ENCODE data around the gene PLAAT2.
"Not testable (repeated sequence)": the region's sequence is repeated elsewhere in the genome, so short reads cannot be mapped to it uniquely, and the experiment has no call there.

Gene PLAAT2

DNA sequence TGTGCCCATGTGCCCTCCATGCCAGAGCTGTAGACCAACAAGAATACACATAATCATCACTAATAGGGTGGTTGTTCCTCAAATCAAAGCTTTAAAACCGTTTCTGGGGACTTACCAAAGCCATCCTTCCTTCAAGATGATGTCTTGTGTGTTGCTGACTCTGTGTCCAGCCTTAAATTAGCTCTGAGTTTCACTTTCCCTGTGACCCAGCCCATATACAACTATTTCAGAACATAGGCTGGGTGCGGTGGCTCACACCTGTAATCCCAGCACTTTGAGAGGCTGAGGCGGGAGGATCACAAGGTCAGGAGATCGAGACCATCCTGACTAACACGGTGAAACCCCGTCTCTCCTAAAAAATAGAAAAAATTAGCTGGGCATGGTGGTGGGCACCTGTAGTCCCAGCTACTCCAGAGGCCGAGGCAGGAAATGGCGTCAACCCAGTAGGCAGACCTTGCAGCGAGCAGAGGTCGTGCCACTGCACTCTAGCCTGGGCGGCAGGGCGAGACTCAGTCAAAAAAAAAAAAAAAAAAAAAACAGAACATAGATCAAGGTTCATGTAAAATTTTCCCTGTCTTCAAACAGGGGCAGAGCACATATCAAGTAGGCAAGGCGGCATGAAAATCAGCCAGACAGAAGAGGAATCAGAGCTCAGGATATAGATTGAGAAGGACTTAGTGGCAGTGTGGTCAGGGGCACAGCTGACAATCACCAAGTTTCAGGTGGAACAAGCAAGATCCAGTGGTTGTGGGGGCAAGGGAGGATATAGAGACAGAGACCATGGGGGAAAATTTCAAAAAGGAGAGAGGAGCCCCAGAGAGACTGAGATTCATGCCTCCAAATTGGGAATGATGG lies at the start of gene PLAAT2:
TSS of gene PLAAT2 (minus strand) at position 179 of the 855 bp plus-strand sequence. CDS start at position 124, 55 bp downstream.
- DNase-seq (ENCODE audit: low read depth): no peak

DNA sequence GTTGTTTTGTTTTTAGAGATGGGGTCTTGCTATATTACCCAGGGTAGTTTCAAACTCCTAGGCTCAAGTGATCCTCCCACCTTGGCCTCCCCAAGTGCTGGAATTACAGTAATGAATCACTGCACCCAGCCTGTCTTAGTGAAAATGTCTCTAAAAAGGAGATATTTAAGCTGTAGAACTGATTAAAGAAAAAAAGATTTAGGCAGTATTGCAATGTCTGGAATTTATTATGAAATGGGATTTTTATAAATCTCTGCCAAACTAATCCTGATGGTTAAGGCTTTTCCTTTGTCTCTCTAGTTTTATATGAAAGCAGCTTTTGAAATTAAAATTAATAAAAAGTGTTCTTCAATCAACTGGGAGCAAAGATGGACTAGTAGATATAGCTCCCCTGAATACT lies 49.0 kb upstream of the PLAAT2 start:
- no peak for DNase-seq (ENCODE audit: low read depth)

DNA sequence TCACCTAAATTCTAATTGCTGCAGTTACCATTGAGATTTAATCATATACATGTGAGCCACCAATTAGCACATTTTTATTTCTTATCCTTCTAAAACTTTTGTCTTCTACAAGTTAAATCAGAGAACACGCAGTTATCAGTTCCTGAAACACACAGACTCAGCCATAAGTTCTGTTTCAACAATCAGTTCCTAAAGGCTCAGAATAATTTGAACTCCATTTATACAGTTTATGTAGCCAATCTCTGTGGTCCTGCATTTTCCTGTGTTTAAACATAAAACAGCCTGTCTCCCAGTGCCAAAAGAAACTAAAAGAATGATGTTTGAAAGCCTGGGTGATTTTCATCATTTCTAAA lies 48.2 kb upstream of the PLAAT2 start:
- no peak for DNase-seq (ENCODE audit: low read depth)

DNA sequence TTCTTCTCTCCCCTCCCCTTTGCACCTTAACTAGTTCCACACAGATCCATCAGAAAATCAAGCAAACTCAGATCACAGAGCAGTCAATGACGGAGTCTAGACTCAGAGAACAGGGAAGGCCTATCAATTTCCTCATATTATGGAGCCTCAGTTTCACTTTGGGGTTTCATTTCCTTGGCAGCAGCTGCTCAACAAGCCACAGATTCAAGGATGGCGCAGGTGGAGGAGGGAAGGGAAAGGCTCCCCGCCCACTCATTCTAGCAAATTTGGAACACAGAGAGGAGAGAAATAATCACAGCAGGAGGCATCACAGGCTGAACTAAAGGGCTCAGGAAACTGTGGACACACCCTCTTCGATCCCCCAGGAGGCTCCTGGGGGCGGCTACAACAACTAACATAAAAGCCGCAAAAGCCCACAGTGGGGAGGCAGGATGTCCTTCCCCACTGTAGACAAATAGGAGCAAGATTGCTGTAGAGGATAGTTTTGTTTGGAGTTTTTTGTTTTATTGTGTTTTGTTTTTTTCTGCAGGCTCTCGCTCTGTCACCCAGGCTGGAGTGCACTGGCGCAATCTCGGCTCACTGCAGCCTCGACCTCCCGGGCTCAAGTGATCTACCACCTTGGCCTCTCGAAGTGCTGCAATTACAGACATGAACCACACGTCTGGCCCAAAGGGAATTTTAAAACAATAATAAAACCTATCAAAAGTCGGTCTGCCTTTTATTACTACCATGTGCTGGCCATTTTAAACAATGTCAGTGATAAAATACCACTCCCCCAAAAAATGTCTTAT lies 47.6 kb upstream of the PLAAT2 start:
- DNase-seq (ENCODE audit: low read depth): no peak

DNA sequence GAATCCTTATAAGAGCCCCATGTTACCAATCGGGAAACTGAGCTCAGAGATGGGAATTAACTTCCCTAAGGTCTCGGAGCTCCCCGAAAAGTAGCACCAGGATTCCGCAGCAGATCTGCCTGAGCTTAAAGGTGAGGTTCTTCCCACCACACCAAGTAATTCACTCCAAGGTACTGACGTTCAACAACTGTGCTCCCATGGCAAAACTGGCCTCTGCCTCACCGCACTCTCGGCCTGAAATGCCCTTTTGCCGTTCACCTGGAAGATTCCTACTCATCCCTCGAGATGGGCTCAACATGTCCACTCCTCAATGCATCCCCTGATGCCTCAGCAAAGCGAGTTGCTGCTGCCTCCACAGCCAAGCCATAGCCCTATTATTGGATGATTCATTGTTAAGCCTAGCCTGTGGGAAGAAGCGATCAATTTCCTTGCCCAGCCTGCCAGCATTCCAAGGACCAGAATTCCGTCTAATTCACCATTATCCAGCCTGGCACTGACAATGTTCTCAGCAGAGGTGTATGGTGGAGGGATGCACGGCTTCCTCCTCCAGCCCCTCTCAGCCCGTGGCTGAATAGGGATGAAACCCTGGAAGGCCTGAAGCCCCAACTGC lies 46.9 kb upstream of the PLAAT2 start:
- no peak for DNase-seq (ENCODE audit: low read depth)

DNA sequence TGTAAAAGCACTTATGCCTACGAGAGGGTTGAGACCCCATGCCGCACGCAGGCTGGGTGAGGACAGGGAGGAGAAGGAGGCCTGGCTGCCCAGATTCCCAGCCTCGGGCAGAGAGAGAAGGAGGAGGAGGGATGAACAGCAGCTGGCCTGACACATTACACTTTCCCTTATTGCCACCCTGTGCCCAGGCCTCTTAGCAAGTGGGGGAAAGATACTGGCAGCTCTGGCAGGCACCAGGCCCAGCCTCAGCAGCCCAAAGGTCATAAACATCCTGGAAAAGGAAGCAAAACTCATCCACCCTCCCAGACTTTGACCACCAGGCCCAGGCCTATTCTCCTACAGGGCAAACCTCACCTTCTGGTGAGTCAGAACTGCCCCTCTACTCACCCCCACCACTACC lies 46.4 kb upstream of the PLAAT2 start:
- DNase-seq (ENCODE audit: low read depth): no peak

DNA sequence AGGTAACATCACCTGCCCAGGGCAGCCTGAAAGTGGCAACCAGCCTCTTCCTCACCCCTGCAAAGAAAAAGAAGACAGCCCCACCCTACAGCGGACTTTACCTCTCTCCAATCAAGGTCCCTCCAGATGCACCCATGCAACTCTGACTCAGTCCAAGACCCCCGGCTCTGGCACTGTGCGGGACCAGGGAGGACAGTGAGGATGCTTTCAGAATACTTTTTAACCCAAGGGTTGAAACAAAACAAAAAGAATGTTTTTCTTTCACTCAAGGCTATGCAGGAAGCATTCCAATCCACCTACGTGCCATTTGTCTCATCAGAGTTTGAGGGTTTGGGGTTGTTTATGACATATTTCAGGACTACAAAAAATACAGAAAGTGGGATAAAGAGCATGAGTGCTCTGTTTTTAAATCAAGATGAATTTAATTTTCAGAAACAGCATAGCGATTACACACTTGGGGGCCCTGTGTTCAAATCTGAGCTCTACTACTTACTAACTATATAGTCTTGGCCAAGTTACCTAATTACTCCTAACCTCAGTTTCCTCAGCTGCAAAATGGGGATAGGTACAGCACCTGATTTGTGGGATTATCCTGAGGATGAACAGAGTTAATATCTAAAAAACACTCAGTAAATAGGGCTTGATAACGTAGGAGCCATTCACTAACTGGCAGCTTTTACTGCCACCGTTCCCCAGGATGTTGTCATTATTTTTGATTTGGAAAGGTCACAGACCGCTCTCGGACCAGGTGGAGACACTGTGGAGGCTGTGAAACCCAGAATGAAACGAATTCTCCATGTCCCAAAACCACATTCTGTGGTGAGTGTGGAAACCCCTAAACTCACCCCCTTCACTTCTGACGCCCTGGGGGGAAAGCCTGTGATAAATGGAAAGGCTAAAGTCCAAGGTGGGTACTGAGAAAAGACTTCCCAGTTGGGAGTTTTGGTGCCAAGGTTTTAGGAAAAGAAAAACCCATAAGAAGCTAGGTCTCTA lies 45.5 kb upstream of the PLAAT2 start:
- DNase-seq (ENCODE audit: low read depth): no peak

DNA sequence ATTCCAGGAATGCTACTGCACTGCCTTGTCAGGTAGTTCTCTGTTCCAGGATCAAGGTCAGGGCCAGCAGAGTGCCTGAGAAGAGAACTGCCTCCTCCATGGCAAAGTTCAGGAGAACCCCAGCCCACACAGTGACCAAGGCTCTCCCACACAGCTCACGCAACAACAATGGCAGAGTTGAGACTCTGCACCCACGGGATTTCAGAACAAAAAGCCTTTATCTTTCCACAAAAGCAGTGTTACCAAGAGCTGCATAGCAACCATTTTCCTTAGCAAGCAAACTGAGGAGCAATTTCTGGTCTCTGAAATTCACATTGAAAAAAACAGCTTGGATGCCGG lies 40.0 kb upstream of the PLAAT2 start:
- no peak for DNase-seq (ENCODE audit: low read depth)

DNA sequence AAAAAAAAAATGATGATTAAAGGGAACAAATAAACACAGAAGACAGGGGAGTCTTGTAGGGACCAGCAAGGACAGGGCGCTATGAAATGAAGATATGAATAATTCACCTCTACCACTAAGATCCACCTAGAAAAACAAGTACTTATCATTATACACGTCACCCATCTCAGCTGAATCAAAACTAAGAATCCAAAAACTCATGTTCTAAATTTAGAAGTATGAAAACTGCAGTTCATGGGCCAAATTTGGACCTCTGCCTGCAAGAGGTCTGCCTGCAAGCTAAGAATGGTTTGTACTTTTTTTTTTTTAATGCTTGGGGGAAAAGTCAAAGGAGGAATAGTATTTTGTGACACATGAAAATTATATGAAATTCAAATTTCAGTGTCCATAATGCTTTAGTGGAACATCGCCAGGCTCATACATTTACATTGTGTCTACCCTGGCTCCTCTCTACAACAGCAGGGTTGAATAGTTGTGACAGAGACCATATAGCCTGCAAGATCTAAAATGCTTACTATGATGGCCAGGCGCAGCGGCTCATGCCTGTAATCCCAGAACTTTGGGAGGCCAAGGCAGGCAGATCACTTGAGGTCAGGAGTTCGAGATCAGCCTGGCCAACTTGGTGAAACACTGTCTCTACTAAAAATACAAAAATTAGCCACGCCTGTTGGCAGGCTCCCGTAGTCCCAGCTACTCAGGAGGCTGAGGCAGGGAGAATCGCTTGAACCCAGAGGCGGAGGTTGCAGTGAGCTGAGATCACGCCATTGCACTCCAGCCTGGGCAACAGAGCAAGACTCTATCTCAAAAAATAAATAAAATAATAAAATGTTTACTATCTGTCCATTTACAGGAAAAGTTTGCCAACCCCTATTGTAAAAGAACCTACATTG lies 39.4 kb upstream of the PLAAT2 start:
- DNase-seq (ENCODE audit: low read depth): not testable (repeated sequence)

DNA sequence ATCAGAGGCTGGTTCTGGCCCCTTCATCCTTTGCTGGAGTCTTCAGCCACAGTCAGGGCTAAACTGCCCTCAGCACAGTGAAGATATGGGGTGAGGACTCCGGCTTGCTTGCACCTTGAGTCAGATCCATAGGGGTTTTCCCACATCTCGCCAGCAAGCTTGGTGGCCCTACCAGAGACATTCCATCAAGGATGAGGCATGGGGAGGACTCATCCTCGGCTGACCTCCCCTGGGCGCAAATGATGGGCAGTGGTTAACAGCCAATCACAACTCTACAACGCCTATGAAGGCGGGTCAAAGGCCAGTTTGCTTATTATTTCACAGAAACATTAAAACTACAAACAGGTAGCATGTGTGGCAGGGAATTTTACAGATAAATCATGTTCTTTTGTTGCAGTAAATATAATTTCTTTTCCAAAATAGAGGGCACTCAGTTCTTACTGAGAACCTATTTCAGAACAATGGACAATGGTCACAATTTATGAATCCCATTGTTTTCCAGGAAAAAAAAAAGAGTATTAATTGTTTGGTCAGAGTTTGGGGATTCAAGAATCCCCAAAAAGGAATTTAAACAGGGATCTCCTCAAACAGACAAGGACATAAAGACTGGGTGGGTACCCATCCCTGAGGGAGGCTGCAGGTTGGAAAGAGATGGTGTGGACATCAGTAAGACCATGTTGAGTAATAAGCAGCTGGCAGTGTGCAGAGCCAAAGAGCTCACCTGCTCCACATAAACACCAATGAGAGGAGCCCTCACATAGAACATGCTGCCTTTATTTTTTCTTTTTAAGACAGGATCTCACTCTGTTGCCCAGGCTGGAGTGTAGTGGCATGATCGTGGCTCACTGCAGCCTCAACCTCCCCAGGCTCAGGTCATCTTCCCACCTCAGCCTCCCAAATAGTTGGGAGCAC lies 36.3 kb upstream of the PLAAT2 start:
- no peak for DNase-seq (ENCODE audit: low read depth)

DNA sequence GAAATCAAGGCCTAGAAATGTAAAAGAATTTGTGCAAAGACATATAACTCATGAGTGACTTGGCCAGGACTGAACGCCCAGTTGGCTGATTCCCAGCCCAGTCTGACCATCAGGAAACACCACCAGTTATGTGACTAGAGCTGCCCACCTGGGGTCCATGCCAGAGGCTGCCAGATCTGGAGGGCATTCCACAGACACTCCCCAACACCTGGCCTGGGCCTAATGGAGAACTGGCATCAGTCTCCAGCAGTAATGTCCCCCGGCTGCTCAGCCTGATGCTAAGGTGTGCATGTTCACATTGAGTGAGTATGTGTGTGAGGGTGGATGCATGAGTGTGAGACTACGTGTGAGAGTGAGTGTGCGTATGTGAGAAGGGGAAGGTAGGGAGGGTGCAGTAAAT lies 35.4 kb upstream of the PLAAT2 start:
- no peak for DNase-seq (ENCODE audit: low read depth)

DNA sequence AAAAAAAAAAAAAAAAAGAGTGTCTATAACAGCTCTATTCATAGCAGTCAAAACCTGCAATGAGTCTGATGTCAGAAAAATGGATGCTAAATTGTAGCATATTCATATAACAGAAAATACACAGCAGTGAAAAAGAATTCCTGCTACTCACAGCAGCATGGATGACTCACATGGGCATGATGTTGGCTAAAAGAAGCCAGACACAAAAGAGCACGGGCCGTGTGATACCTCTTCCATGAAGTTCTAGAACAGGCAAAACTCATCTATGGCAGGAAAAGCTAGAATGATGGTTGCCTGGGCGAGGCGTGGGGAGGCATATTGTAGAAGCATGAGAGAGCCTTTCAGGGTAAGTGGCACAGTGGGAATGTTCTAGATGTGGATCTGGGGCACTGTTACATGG lies 32.1 kb upstream of the PLAAT2 start:
- DNase-seq (ENCODE audit: low read depth): no peak

DNA sequence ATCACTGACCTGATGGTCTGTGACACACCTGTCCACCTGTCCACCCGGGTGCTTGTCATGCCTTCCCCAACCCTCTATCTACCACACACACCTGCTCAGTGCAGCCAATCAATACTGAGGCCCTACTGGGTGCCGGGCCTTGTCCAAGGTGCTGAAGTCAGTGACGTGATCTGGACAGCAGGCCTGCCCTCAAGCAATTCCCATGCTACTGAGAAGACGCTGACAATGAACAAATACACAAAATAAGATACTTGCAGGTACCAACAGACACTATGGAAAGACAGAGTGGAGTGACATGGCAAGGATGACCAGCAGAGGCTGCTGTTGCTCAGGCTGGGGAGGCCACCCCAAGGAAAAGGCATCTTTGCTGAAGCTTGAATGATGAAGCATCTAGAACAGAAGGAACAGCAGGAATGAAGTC lies 29.8 kb upstream of the PLAAT2 start:
- no peak for DNase-seq (ENCODE audit: low read depth)

DNA sequence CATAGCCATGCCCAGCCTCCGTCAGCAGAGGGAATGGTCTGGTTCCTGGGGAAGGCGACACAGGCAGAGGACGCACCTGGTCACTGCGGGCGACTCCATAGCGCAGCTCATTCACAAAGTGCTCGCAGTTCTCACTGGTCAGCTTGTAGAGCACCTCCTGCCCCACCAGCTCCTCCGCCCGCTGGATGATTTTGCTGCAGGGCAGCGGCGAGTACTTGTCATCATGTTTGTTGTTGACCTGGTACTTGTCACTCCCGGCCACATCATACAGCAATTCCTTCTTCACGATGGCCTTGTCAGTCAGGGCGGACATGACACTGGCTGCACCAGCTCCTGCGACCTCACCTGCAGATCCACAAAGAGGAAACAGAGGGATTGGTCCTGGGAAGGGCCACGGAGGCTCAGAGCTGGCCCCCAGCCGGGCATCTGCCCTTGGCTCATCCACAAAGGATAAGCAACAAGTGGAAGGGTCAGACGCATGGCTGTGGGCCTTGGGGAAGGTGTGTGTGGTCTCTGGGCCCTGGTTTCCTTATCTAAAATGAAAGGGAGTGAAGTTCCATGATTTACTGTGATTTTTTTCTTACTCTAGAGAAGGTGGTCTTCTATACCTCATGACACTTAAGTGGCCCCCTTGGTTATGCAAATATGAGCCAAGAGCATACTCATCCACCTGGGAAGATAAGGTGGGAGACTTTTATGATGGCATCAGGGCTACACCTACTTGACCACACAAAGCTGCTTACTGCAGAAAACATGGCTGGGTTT lies 27.0 kb upstream of the PLAAT2 start:
- no peak for DNase-seq (ENCODE audit: low read depth)

DNA sequence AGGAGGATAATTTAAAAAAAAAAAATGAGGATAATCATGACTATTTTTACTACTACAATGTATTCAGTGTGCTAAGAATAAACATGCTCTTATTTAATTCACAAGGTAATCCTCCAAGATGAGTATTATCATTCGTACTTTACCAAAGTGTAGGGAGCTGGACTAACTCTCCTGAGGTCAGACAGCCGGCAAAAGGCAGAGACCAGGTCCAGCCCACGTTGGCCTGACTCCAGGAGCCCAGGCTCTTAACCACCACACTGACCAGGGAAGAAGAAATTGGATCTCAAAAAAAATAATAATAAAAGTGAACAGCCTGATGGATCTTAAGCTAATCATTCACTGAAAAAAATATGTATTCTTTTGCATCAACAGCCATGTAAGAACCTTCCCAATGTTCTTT lies 25.8 kb upstream of the PLAAT2 start:
- DNase-seq (ENCODE audit: low read depth): no peak

DNA sequence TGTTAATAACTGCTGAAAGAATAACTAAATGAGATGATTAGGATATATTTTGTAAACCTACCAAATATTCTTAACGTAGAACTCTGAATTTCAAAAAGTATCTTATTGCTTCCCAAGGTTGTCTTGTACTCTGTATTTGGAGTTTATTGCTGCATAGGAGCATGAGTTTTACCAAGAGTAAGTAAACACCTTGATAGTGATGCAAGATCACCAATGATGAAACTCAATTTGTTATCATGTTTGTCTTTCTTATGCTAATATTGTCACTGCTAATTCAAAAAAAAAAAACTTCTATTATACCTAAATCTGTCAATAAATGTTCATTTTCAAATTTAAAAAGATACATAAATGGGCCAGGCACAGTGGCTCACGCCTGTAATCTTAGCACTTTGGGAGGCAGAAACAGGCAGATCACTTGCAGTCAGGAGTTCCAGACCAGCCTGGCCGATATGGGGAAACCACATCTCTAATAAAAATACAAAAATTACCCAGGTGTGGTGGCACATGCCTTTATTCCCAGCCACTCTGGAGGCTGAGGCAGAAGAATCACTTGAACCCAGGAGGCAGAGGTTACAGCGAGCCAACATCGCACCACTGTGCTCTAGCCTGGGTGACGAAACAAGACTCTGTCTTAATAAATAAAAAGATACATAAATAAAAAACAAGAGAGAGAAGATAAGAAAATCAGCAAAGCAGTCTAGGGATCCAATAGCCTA lies 23.4 kb upstream of the PLAAT2 start:
- DNase-seq (ENCODE audit: low read depth): no peak

DNA sequence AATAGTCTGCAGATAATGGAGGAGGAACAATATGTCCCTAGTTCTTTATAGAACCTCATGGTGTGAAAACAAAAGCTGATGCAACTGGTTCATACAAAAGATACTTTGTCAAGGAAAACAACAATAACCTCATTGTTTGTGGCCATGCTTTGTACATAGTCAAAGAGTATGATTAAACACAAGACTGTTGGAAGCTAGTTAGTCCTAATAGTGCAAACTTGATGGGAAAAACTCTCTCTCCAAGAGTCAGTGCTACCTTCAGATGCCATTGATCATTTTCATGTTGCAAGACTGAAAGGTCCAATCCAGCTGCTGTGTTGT lies 20.1 kb upstream of the PLAAT2 start:
- DNase-seq (ENCODE audit: low read depth): no peak

DNA sequence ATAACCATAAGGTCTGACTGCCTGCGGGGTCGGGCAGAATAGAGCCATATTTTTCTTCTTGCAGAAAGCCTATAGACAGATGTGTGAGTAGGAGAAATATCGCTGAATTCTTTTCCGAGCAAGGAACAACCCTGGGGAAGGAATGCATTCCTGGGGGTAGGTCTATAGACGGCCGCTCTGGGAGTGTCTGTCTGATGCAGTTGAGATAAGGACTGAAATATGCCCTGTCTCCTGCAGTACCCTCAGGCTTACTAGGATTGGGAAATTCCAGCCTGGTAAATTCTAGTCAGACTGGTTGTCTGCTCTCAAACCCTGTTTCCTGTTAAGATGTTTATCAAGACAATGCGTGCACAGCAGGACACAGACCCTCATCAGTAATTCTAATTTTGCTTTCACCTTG lies 18.0 kb upstream of the PLAAT2 start:
- not testable (repeated sequence) for DNase-seq (ENCODE audit: low read depth)

Measured in CMK (cell line).